ENCODE results near the gene PCP4L1.
"Not testable (repeated sequence)": the region's sequence is repeated elsewhere in the genome, so short reads cannot be mapped to it uniquely, and the experiment has no call there.

The PCP4L1 gene

GRCh38 chr1:161258439-161259344, at the start of gene PCP4L1:
Gene PCP4L1, plus strand, starts transcription at chr1:161258745. Its CDS starts 230 bp downstream, at chr1:161258975.
- no peak for DNase-seq

DNA sequence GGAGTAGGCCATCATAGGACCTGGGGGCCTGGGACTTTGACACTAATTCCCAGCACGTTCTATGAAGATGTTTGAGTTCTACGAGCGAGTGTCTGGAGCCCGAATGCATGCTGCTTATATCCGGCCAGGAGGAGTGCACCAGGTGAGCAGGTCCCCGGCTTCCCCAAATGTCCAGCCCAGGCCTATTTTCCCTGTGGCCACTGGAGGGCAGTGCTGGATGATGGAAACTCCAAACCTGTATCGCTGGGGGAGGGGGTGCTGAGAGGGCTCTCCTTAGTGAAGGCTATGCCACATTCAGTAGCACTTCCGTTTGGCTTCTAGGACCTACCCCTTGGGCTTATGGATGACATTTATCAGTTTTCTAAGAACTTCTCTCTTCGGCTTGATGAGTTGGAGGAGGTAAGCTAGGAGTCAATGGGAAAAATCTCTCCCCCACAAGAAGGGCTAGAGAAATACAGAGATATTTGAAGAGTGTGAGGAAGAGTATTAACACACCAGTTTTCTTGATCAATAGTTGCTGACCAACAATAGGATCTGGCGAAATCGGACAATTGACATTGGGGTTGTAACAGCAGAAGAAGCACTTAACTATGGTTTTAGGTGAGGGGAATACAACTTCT, 48.6 kb upstream of the PCP4L1 start:
- DNase-seq: peak in 1 of 2 experiments; percentile 39

DNA sequence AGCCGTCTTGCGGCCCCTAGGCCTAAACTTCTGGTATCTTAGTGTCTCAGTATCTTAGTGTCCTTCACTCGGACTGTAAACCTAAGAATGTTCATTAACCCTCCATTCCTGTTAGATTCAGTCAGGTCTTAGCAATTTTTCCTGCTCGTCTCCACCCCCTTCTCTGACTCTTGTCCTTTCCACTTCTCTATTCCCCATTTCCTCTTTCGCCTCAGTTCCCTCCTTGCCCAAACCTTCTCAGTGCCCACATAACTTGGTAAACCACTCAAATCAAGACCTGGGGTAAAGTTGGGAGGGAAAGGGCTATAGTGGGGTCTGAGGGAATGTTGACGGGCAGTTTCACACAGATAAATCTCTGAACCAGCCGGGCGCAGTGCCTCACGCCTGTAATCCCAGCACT, 44.2 kb upstream of the PCP4L1 start:
- DNase-seq: no peak

GRCh38 chr1:161215076-161215475, 43.5 kb upstream of the PCP4L1 start, which contains the start of gene FCER1G:
Gene FCER1G, plus strand, starts transcription at chr1:161215295. Its CDS starts 27 bp downstream, at chr1:161215322.
- no peak for DNase-seq

DNA sequence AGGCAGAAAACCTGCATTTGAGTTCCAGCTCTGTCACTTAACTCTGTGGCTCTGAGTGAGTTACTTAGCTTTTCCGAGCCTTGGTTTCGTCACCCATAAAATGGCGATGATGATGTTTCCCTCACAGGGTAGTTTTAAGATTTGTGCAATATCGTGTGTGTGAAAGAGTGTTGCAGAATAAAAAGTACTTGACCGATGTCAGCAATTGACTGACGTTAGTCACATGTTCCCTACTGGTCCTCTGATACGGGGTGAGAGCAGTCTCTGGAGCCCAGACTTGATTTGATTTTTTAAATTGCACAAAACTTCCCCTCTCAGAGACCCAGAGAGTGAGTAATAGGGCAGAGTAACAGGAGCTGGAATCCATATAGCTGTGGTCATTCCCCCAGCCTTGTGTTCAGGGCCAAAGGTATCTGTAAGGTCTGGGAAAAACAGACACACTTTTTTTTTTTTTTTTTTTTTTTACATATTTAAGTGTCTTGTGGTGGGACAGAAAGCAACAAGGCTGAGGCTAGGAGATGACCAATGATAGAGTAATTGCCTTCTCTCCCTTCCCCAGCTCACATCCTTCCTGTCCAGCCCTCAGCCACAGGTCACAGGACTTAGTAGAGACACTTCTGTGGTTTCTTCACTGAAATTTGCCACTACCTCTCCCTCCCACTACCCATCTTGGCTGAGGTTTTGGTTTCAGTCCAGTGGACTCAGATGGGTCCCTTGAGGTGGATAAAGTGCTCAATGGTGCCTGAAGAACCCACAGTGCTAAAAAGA, 41.4 kb upstream of the PCP4L1 start:
- DNase-seq: no peak

DNA sequence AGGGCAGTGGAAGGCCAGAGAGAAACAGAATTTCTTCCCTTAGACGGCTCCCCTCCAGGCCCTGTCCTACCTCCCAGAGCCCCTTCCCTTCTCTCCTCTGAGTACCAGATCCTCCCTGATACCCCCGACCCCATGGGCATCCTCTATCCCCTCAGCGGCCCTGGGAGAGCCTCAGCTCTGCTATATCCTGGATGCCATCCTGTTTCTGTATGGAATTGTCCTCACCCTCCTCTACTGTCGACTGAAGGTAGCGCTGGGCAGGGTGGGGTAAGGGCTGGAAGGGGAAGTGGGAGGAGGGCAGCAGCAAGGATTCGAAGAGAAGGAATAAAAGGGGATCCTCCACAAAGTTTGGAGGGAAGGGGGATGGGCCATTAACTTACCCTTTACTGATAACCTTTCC, 40.7 kb upstream of the PCP4L1 start:
- no peak for DNase-seq

- no peak for DNase-seq
Observed at GRCh38 chr1:161218301-161219077, 40.1 kb upstream of the PCP4L1 start.

DNA sequence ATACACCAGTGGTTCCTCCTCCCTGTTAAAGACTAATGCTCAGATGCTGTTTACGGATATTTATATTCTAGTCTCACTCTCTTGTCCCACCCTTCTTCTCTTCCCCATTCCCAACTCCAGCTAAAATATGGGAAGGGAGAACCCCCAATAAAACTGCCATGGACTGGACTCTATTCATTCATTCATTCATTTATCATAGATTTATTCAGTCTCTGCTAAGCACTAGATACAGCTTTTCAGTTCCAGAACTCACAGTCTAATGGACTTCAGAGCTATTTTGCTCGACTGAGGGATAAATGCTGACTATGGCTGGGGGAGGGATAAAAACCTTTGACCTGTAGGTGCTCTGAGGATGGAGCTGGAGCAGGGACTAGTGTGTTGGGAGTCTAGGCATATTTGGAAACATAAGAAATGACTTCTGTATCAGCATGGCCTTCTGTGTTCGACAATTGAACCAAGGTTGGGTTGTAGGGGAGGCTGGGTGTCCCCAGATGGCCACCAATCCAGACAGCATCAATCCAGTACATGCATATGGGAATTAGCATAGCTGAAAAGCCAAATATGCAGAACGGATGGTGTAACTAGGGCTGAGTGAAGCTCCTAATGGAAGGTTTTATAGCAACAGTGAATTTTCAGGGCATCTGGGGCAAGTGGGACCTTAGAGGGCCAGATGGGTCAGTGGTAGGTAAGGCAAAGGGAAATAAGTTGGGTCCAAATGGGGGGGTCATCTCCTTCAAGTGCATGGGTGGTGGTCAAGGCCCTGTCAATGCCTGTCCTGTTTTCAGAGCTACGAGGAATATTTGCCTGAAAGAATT, 39.3 kb upstream of the PCP4L1 start:
- no peak for DNase-seq

- no peak for DNase-seq
Observed at GRCh38 chr1:161220002-161220401, 38.5 kb upstream of the PCP4L1 start.

DNA sequence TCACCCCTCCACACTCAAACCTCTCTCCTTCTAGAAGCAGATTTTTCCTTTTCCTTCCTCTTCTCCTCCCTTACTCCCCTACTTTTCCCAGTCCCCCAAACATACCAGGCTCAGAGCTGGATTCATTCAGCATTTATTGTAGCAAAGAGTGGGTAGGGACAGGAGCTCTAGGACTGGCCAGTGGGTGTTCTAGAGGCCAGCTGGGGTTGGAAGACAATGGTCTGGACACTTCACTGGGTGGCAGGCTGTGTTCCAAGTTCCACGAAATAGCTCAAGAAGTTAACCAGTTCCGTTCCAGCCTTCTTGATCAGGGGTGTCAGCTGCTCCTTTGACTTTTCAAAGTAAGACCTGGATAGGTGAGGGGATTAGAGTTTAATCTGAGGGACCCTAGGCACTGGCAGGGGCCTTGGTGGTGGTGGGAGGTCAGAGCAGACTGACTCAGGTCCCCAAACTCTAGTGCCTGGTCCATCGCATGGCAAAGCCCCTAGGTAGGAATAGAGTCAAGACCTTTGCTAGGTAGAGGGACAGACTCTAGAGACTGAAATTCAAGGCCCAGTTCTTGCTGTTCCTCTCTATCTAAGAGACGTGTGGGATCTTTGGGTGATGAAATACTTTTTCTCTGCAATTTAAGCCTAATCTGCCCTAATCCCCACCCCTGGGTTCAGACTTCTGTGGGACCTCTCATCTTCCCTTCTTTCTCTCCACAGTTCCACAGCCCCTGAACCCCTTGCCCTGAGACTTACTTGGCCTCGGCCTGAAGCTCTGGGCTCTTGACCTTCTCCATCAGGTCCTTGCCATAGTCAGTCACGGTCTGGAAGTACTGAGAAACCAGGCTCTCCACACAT, 36.1 kb upstream of the PCP4L1 start:
- DNase-seq: no peak

DNA sequence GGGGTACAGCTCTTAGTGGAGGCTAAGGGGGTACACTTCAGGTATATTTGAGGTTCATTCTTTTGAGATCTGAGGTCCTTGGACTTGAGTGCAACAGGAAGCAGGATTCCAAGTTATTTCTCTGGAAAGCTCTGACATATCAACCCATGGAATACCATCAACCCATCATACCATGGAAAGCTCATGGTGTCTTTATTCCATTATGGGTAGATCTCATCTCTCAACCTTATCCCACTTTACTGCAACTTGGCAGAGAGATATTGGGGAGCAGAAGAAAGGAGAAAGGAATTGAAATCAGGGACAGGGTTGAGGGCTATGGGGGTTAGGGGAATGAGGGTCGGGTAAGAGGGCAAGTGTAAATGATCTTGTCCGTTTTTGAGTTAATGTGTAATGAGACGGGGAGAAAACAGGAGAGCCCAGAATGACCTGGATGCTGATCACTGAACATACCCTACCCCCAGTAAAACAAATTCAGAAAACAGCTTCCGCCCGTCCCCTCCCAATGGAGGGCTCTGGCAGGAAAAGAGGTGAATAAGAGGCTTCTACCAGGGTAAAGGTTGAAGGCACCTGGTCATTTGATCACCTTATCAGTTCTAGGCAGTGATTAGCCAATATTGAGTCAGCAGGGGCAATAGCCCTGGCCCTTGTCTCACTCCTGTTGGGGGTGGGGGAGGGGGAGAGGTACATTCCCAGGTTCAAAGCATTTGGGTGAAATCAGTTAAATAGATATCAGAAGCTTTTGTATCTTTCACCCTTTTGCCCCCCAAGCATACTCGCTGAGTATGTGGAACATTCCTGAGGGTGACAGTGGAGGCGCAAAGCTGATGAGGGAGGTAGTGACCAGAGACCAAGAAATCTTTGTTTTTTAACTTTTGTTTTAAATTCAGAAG, 34.5 kb upstream of the PCP4L1 start:
- DNase-seq: no peak

DNA sequence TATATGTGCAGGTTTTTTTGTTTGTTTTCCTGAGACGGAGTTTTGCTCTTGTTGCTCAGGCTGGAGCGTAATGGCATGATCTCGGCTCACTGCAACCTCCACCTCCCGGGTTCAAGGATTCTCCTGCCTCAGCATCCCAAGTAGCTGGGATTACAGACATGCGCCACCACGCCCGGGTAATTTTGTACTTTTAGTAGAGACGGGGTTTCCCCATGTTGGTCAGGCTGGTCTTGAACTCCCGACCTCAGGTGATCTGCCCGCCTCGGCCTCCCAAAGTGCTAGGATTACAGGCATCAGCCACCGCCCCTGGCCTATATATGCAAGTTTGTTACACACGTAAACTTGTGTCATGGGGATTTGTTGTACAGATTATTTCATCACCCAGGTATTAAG, 33.9 kb upstream of the PCP4L1 start:
- not testable (repeated sequence) for DNase-seq

- DNase-seq: no peak
Observed at GRCh38 chr1:161225178-161225533, 33.4 kb upstream of the PCP4L1 start.

GRCh38 chr1:161225534-161226319, 32.8 kb upstream of the PCP4L1 start, which contains the start of gene TOMM40L:
Gene TOMM40L, plus strand, starts transcription at chr1:161226060. Its CDS starts 430 bp downstream, at chr1:161226490.
- no peak for DNase-seq

DNA sequence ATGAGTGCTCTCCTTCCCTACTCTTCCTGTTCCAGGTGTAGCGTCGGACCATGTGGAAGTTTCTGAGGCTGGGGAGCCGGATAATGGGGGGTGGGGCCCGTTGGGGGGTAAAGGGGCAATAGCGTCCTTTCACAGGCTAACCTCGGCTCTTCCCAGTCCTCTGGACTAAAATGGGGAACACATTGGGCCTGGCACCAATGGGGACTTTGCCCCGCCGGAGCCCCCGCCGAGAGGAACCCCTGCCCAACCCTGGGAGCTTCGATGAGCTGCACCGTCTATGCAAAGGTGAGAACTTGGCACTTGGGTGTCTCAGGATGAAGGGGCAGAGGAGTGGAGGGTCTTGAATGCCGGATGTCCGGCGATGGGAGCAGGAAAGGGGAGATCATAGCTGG, 32.2 kb upstream of the PCP4L1 start:
- DNase-seq: no peak

DNA sequence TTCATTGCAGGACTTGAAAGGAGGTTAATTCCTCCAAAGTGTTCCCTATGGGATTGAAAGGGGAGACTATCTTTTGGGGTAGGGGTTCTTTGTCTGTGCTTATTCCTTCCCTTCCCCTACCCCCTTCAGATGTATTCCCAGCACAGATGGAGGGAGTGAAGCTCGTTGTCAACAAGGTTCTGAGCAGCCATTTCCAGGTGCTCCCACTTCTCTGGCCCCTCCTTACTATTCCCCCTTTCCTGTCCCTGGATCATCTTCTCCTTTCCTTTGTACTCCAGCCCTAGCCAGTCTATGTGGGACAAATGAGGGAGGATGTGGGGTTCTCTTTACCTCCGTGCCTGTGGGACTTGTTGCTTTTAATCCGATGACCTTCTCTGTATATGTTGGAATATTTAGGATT, 31.8 kb upstream of the PCP4L1 start:
- no peak for DNase-seq

GRCh38 chr1:161227196-161227871, 31.2 kb upstream of the PCP4L1 start:
- DNase-seq: peak in 1 of 2 experiments; percentile 28

DNA sequence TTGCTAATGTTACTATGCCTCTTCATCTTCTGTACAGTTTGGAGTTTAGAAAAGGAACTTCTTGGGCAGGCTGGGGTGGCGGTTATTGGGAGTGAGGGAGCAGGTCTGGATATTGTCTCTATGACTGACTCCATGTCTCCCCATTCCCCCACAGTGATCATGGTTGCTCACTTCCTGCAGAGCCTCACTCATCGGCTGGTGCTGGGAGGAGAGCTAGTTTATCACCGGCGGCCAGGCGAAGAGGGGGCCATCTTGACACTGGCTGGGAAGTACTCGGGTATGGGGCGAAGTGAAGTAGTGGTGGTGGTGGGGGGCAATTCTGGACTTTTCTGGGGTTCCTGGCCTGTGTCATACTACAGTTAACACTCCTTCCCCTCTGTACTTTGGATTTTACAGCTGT, 30.5 kb upstream of the PCP4L1 start:
- DNase-seq: no peak
